Measurements from ENCODE around the gene SCN8A.
"Not testable (repeated sequence)": the region's sequence is repeated elsewhere in the genome, so short reads cannot be mapped to it uniquely, and the experiment has no call there.

The SCN8A gene

GRCh38 chr12:51774933-51775332, 183.9 kb downstream of the SCN8A start:
- no peak for FAIRE-seq

GRCh38 chr12:51777457-51777856, 186.4 kb downstream of the SCN8A start:
- FAIRE-seq, result no peak

DNA sequence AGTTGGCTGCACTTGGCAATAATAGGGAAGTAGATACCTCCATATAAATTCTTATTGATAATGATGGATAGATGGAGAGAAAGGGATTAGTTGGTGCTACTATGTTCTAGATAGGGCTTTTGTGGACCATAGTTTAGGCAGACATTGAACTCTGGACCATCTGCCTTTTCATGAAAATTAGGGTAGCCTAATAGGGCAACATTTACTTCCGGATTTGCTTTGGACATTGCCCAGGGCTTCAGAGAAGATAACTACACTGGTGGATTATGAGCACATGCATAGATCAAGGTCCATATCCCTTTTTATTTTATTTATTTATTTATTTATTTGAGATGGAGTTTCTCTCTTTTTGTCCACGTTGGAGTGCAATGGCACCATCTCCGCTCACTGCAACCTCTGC, 186.9 kb downstream of the SCN8A start:
- no peak for FAIRE-seq

- FAIRE-seq, result no peak
These were observed 188.8 kb downstream of the SCN8A start for GRCh38 chr12:51779876-51780275.

GRCh38 chr12:51784688-51785087, 193.7 kb downstream of the SCN8A start:
- FAIRE-seq, result no peak

DNA sequence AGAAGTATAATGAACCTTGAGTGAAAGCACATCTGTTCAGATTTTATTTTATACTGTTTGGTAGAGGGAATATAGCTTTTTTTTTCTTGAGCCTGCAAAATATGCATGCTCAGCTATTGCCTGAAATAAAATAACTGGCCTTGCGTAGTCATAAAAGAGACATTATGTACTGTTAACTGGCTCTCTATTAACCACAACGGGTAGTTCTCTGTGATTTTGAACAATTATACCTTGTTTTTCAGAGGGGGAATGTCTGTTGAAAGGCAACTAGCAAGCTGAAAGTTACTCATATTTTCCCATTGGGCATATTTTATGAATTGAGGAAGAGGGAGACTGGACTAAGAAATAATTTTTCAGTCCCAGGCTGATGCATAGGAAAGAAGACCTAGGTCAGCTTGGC, 194.9 kb downstream of the SCN8A start:
- FAIRE-seq, result no peak

DNA sequence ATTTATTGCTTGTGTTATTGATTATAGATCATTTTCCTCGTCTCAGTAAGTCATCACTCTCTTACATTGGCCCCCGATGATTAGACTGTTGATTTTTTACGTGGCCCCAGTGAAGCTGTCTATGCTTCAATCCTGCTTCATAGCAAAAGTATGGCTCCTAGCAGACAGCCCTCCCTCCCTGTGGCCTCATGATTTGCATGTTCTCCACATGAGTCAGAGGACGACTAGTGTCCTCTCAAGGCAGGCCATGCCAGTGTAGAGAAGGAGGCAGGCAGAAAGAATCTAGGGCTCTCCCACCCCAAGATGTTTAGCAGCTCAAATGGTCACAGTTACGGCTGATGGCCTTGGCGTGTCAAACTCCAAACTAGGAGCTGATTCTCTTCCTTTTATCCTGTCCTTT, 197.8 kb downstream of the SCN8A start:
- FAIRE-seq, result no peak

DNA sequence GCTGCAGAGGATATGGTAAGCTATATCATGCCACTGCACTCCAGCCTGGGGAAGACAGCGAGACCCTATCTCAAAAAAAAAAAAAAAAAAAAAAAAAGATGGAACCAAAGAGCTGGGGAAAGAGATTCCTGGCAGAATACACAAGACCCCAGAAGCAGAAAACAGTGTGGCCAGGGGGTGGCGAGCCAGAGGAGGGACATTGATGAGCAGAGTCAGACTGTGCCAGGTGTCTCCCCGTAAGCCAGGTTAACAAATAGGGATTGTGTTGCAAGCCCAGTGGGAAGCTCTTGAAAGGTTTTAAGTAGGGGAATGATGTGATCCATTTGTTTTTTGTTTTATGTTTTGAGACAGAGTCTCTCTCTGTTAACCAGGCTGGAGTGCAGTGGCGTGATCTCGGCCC, 201.4 kb downstream of the SCN8A start:
- no peak for FAIRE-seq

- FAIRE-seq, result no peak
These were observed 202.2 kb downstream of the SCN8A start for GRCh38 chr12:51793201-51793600.

DNA sequence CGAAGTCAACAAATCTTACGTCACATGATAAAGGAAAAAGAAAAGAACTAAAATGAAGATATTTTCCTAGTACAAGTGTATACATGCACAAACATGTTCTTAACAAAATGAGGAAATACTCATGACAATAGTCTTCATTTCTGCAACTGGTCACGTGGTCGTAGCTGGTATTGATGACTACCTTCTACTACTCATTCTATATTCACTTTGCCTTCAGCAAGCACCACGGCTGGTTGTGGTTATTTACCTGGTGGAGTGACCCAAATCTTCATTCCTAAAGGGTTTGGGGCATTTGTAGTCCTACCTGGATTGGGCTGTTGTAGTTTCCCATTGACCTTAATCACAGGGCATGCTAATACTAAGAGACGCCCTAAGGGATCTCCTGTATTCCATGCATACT, 206.3 kb downstream of the SCN8A start:
- FAIRE-seq, result no peak

- FAIRE-seq, result not testable (repeated sequence)
These were observed 207.0 kb downstream of the SCN8A start for GRCh38 chr12:51798051-51798450.

DNA sequence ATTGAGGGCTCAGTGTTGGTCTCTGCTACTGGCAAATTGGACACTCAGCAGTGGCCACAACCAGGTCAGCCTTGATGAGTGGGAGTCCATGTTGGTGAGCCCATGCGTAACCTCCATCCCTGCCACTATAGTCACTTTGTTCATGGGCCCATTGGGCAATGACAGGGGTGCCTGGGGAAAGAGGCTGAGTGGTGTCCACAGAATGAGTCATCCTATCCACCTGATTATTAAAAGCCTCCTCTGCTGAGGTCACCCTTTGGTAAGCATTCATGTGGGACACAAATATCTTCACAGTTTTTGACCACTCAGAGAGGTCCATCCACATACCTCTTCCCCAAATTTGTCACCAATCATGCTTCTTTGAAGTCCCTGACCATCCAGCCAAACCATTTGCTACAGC, 207.5 kb downstream of the SCN8A start:
- FAIRE-seq, result no peak

DNA sequence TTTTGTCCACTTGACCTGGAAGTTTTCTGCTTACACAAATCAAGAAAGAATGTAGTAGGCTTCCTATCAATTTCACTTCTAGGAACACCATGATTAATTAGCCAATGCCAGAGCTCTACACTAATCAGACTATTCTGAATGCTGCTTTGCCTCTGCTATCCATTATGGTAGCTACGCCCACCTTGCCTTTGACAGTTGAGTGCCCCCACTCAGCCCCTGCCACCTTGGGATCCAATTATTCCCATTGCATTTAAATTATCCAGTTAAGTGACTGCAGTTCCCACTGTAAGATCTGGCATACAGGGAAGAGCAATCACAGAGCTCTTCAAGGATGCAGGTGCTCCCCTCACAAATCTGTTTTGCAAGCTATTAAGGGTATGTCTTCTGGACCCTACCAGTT, 210.0 kb downstream of the SCN8A start:
- no peak for FAIRE-seq

GRCh38 chr12:51806896-51807295, 215.9 kb downstream of the SCN8A start:
- no peak for FAIRE-seq

GRCh38 chr12:51809193-51809592, 218.2 kb downstream of the SCN8A start:
- no peak for FAIRE-seq

DNA sequence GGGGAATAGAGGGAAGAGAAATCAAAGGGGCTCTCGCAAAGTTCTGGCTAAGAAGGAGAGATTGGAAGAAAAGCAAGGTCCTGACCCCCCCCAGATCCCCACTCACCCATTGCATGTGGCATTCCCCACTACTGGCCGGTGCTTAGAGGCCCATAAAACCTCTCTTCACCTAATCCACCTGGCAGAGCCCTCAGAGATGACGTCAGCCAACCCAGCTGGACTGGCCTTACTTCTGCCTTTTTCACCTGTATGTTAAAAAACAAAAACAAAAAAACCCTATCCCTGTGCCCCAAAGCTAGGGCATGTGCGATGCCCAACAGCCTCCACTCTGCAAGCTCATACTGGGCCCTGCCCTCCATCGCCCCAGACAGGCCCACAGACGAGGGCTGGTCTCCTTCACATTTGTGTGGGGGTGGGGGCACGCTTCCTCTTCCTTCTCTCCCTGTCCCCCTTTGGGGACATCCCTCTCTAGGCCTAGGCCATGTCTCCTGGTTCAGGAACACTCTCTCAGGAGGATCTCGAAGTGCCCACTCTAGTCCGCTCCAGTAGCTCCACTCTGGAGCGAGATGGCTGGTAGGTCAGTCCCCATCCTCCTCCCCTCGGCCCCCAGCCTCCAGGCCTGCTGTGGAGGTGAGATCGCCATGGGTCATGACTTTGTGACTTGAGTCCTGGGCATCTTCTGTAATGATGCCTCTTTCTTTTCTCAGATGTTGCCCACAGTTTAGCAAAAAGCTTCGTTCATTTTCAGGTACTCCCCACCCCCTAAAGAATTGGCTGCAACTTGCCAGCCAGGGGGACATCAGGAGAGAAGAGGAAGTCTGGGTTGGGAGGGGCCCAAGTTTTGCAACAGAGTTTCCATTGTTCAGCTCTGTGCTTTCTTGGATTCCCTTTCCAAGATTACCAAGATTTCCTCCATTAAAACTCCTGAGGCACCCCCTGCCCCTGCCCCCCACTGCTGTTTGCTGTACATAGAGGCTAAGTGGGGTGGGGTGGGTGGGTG, 220.5 kb downstream of the SCN8A start:
- no peak for FAIRE-seq

- FAIRE-seq, result no peak
These were observed 221.8 kb downstream of the SCN8A start for GRCh38 chr12:51812871-51813270.

- FAIRE-seq, result no peak
These were observed 222.9 kb downstream of the SCN8A start for GRCh38 chr12:51813931-51814310.

- FAIRE-seq, result no peak
These were observed 223.5 kb downstream of the SCN8A start for GRCh38 chr12:51814311-51815088.

GRCh38 chr12:51815571-51815970, 224.5 kb downstream of the SCN8A start:
- no peak for FAIRE-seq

GRCh38 chr12:51817027-51817953, 226.3 kb downstream of the SCN8A start:
- FAIRE-seq, result no peak

DNA sequence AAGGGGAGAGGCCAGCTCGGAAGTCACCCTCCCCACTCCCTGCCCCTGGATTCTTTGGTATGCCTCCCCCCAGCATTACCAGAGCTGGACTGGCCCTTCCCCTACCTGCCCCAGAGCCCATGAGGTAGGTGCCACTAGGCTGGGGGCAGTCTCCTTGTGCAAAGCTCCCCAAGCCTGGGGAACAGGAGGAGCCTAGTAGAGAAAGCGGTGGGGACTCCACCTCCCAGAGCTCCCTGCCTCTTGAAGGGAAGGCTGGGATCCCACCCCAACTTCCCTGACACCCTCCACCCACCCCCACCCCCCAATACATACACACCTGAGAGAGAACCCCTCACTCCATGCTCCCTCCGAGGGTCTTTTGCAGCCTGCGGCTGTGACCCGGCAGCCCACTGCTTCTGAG, 227.1 kb downstream of the SCN8A start:
- FAIRE-seq, result no peak
